IPS-15b (cell line): ENCODE results near the gene LRRC45.

ENCODE experiments used
- H3K27me3 ChIP-seq: one replicate; pipeline ENCODE4 v1.6.1; 2013; ENCODE audit warnings: low read length; ENCODE audit not compliant: control insufficient read depth, insufficient read depth
- H3K36me3 ChIP-seq: one replicate; pipeline ENCODE4 v1.6.1; 2013; ENCODE audit warnings: low read length; ENCODE audit not compliant: control insufficient read depth, insufficient read depth
- H3K4me1 ChIP-seq: one replicate; pipeline ENCODE4 v1.6.1; 2013; ENCODE audit warnings: mild to moderate bottlenecking, low read length; ENCODE audit not compliant: control insufficient read depth, insufficient read depth
- H3K4me3 ChIP-seq: one replicate; pipeline ENCODE4 v1.5.1; 2013; ENCODE audit warnings: low read depth, low read length
- H3K9ac ChIP-seq: one replicate; pipeline ENCODE4 v1.6.1; 2013; ENCODE audit warnings: low read depth, mild to moderate bottlenecking, low read length
- H3K9me3 ChIP-seq: one replicate; pipeline ENCODE4 v1.6.1; 2013; ENCODE audit warnings: mild to moderate bottlenecking, low read length; ENCODE audit not compliant: control insufficient read depth, insufficient read depth

Gene LRRC45

DNA sequence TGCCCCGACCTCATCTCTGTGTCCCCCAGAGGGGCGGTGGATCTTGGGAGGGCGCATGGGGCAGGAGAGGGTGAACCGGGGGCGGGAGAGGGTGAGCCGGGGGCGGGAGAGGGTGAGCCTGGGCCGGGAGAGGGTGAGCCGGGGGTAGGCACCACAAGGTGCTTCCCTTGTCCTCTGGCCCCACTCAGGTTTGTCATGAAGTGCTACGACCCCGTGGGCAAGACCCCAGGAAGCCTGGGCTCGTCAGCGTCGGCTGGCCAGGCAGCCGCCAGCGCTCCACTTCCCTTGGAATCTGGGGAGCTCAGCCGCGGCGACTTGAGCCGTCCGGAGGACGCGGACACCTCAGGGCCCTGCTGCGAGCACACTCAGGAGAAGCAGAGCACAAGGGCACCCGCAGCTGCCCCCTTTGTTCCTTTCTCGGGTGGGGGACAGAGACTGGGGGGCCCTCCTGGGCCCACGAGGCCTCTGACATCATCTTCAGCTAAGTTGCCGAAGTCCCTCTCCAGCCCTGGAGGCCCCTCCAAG lies 26.8 kb upstream of the LRRC45 start:
- Histone ChIP-seq H3K27me3 (no peaks in the 10 kb centered on the region), H3K4me1 (no peaks in the 10 kb centered on the region), H3K9me3 (no peaks in the 10 kb centered on the region), H3K4me3 (no peak overlapping the region), H3K36me3 (peaks cover 7% of the 10 kb centered on the region), H3K9ac (no peak overlapping the region)

DNA sequence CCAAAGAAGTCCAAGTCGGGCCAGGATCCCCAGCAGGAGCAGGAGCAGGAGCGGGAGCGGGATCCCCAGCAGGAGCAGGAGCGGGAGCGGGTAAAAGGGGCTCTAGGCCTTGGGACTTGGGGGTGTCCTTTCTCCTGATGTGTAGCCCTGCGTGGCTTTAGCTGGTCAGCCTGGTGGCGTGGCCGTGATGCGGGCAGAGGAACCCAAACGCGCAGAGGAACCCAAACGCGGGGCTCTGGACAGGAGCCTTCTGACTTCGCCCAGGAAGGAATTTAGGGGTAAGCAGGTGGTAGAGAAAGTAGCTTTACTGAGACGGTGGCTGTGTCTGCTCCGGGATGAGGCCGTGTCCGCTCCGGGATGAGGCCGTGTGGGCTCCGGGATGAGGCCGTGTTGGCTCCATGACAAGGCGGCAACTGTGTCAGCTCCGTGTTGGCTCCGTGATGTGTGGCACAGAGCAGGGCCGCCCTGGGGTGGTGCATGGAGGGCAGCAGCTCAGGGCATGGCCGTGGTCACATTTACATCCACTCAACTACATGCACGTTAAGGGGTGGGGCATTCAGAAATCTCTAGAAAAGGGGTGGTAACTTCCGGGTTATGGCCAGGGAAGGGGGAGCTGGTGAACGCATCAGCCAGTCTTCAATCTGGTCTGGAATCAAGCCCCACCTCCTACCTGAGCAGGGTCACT lies 26.2 kb upstream of the LRRC45 start:
- H3K9ac ChIP-seq: no peak overlapping the region
- H3K4me3 ChIP-seq: no peak overlapping the region
- no peaks in the 10 kb centered on the region for H3K4me1 ChIP-seq
- H3K36me3 ChIP-seq: peaks cover 7% of the 10 kb centered on the region
- H3K27me3 ChIP-seq: no peaks in the 10 kb centered on the region
- H3K9me3 ChIP-seq: no peaks in the 10 kb centered on the region

DNA sequence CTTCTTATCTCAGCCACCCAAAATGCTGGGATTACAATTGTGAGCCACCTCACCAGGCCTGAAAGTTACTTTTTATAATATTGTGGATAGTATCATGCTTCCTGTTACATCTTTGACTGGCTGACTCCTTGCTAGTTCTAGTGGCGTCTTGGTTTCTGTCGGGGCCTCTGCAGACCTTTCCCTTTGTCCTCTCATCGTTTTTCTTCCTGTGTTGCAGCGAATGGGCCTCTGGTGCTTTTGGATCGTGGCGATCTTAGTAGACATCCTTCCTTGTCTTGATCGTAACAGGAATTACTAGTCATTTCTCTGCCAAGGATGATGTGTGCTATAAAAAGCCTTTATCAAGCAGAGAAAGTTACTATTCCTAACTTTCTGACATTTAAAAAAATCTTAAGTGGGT lies 24.9 kb upstream of the LRRC45 start:
- H3K9me3 ChIP-seq: no peaks in the 10 kb centered on the region
- peaks cover 7% of the 10 kb centered on the region for H3K36me3 ChIP-seq
- no peak overlapping the region for H3K9ac ChIP-seq
- no peaks in the 10 kb centered on the region for H3K4me1 ChIP-seq
- H3K4me3 ChIP-seq: no peak overlapping the region
- H3K27me3 ChIP-seq: no peaks in the 10 kb centered on the region

DNA sequence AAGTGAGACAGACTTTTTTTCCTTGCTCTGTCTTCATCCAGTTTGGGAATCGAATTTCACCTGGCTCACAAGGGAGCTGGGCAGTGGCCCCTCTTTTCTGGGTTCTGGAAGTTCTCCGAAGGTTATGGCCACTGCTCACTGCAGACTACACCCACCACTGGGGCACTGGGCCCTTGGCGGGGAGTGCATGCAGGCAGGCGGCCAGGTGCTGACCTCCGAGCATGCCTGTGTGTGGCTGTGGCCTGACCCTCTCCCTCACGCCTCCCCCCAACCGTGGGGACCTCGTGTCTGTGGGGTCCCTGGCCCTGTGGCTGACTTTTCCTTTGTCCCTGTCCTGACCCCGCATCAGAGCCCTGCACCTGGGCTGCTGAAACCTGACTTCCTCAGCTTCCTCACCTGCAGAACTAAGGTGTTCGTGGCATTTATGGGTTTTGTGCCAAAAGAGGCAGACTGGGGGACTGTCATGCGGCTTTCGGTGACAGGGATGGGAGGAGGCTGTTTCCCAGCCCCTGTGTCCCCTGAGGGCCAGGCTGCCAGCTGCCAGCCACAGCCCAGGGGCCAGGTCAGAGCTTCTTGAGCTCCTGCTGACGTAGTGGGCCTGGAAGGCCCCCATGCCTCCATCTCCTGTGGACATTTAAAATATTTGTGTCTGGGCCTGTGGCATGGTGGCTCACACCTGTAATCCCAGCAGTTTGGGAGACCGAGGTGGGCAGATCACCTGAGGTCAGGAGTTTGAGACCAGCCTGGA lies 24.2 kb upstream of the LRRC45 start:
- no peak overlapping the region for H3K4me3 ChIP-seq

DNA sequence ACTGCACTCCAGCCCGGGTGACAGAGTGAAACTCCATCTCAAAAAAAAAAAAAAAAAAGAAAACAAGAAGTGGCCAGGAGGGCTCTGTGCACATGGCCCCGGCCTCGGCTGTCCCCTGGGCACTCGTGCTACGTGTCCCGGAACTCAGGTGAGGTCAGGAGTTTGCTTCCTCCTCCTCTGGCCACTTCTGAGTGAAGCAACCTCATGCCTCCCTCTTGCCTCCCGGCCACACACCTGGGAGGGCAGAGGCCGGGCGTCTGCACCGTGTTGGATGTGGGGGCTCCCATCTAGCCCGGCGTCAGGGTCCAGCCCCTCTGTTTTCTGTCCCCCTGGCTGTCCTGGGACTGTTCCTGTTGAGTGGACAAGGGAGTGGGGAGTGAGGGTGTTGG lies 23.5 kb upstream of the LRRC45 start:
- Histone ChIP-seq H3K36me3 (peaks cover 7% of the 10 kb centered on the region), H3K9ac (no peak overlapping the region), H3K9me3 (no peaks in the 10 kb centered on the region), H3K4me3 (no peak overlapping the region), H3K4me1 (no peaks in the 10 kb centered on the region), H3K27me3 (no peaks in the 10 kb centered on the region)

More for the DNA sequence above, 24.2 kb upstream of the LRRC45 start:
- no peaks in the 10 kb centered on the region for H3K27me3 ChIP-seq
- H3K36me3 ChIP-seq: peaks cover 7% of the 10 kb centered on the region
- H3K9me3 ChIP-seq: no peaks in the 10 kb centered on the region
- H3K9ac ChIP-seq: no peak overlapping the region
- H3K4me1 ChIP-seq: no peaks in the 10 kb centered on the region

DNA sequence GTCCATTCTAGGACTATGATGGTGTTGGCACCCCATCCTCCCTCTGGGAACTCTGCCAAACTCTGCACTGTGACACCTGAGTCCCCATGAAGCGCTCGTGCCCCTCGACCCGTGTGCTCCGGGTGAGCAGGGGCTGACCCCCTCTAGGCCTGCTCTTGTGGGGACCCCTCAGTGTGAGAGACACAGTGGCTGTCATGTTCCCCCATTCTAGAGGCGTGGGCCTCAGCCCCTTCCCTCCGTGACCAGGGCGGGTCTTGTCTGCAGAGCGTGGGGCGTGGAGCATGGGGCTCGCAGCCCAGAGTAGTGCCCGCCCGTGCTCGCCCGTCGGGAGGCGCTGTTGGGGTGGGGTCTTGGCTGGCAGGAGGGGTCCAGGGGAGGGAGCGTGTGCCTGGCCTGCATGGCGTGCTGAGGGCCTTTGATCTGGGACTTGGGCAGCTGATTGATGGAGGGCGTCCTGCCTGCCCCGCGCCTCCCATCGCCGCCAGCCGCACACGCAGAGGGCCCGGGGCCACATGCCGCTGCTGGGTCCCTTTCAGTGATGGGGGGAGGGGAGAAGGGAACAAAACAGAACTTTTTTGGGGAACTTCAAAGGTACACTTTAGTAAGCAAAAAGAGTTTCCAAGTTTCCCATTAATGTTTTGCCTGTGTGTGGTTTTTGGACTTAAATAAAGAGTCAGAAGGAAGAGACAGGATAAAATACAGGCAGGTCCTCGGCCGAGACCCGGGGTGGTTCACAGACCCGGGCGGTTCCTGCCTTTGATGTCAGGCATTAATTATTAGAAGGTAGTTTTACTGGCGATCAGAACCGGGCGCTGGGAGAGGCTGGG lies 22.9 kb upstream of the LRRC45 start:
- H3K9ac ChIP-seq: no peak overlapping the region
- no peaks in the 10 kb centered on the region for H3K4me1 ChIP-seq
- H3K4me3 ChIP-seq: no peak overlapping the region
- H3K36me3 ChIP-seq: peaks cover 7% of the 10 kb centered on the region
- H3K9me3 ChIP-seq: no peaks in the 10 kb centered on the region
- no peaks in the 10 kb centered on the region for H3K27me3 ChIP-seq

DNA sequence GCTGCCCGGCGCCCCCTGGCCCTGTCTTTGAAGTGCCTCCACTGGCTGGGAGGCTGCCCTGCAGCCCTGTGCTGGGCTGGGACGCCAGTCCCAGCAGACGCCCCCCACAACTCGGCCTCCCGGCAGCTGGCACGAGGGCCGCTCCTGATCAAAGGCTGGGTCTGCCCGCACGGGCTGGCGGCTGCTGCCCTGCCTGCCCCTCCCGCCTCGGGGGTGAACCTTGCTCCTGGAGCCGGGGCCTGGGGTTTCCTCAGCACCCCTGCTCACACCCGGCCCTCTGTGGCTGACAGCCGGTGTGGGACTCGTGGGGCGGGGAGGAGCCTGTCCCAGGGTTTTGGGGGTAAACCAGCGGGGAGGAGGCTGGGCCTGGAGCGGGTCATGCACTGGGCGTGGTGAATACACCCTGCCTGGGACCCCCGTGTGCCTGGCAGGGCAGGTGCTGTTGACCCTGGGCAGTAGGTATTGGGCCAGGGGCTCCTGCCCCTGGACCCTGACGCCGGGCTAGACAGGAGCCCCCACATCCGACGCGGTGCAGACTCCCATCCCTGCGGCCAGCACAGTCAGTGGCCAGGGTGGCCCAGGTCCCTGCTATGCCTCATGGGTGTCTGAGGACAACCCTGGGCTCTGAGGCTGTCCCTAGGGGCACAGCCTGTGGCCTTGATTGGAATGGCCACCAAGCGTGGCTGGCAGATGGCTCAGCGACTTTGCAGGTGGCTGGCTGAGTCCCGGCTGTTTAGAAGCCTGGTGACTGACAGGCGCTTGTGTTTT lies 22.1 kb upstream of the LRRC45 start:
- Histone ChIP-seq H3K36me3 (peaks cover 7% of the 10 kb centered on the region), H3K27me3 (no peaks in the 10 kb centered on the region), H3K4me3 (no peak overlapping the region), H3K9ac (no peak overlapping the region), H3K4me1 (no peaks in the 10 kb centered on the region), H3K9me3 (no peaks in the 10 kb centered on the region)

DNA sequence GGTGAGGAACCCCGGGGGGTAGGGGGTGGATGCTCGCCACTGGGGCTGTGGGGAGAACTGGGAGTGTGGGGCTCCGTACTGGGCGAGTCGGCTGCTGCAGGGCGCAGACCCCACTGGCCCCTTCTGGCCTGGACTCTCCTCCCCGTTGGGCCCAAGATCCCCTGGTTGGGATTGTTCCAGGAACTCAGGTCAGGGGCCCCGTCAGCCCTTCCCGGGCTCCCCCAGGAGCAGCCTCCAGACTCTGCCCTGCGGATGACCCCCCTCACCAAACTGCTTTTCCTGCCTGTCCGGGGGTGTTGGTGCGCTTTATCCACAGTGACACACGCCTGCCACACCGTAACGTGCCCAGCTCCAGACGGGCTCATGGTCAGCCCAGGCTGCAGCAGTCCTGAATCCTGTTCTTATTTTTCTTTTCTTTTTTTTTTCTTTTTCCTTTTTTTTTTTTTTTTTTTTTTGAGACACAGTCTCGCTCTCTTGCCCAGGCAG lies 21.5 kb upstream of the LRRC45 start:
- H3K9me3 ChIP-seq: no peaks in the 10 kb centered on the region
- H3K36me3 ChIP-seq: peaks cover 6% of the 10 kb centered on the region
- H3K27me3 ChIP-seq: no peaks in the 10 kb centered on the region
- H3K4me3 ChIP-seq: no peak overlapping the region
- no peak overlapping the region for H3K9ac ChIP-seq
- no peaks in the 10 kb centered on the region for H3K4me1 ChIP-seq

DNA sequence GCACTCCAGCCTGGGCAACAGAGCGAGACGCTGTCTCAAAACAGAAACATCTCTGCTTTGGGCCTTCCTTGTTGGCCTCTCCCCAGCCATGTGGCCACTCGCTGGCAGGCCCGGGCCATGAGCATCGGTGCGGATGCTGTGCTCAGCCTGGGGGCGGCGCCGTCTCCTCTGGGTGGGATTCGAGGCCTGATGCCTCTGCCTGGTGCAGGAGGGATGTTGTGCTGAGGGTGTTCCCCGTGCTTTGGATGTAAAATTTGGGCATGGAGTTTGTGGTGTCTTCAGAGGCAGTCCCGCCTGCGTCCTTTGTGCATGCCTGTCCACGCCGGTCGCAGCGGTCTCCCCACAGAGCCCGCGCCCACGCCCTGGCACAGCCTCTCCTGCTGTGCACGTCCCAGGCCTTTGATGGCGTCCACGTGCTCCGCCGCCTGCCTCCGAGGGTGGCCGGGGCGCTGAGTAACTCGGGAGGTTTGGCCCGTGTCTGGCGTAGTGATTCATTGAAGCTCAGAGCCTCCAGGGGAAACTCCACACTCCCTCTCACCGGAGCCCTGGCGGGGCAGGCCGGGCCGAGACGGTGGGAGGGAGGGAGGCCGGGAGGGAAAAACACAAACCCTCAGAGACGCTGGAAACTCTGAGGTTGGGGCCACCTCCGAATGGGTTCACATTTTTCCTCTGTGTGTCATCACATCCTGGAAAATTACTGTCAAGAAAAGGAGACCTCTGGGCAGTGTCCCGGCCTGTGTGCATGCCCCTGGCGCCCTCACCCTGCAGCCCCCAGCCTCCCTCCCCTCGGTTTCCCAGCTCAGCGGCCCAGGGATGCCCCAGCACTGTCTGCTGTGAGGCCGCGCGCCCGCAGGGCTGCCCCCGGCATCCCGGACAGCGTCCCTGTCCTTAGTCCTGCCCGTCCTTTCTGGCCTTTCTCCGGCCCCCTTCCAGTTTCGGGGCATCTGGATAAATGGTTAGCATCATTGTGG lies 19.4 kb upstream of the LRRC45 start:
- Histone ChIP-seq H3K4me3 (no peak overlapping the region), H3K4me1 (no peaks in the 10 kb centered on the region), H3K9ac (no peak overlapping the region), H3K36me3 (peaks cover 2% of the 10 kb centered on the region), H3K9me3 (no peaks in the 10 kb centered on the region), H3K27me3 (no peaks in the 10 kb centered on the region)
